Measurements from ENCODE around the gene TCL1B.
"Not testable (repeated sequence)": the region's sequence is repeated elsewhere in the genome, so short reads cannot be mapped to it uniquely, and the experiment has no call there.

TCL1B gene

DNA sequence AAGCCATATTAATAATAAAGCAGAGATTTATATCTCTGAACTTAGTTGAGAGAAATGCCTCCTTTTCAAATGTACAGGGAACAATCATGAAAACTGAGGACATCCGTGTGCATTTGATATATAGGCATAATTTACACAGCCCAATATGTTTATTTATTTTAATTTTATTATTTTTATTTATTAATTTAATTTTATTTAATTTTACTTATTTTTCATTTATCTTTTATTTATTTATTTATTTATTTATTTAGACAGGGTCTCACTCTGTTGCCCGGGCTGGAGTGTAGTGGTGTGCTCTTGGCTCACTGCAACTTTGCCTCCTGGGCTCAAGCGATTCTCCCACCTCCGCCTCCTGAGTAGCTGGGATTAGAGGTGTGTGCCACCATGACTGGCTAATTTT is 19.3 kb downstream of the TCL1B start:
- DNase-seq = no peak

- no peak for DNase-seq
Measured at GRCh38 chr14:95707327-95707726, 21.1 kb downstream of the TCL1B start.

DNA sequence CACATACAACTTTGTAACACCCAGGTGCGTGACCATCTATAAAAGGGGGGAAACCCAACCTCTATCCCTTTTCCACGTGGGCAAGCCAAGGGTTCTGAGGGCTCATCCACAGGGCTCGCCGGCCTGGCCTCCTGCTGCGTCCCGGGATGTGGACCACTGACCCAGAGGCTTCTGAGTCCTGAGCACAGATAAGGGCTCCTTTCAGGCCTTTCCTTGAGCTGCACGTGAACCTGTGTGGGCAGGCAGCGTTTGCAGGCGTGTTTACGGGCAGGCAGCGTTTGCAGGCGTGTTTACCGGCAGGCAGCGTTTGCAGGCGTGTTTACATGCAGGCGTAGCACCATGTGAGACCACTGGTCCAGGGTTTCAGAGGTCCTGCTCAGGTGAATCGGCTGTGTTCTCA is 23.9 kb downstream of the TCL1B start:
- no peak for DNase-seq

DNA sequence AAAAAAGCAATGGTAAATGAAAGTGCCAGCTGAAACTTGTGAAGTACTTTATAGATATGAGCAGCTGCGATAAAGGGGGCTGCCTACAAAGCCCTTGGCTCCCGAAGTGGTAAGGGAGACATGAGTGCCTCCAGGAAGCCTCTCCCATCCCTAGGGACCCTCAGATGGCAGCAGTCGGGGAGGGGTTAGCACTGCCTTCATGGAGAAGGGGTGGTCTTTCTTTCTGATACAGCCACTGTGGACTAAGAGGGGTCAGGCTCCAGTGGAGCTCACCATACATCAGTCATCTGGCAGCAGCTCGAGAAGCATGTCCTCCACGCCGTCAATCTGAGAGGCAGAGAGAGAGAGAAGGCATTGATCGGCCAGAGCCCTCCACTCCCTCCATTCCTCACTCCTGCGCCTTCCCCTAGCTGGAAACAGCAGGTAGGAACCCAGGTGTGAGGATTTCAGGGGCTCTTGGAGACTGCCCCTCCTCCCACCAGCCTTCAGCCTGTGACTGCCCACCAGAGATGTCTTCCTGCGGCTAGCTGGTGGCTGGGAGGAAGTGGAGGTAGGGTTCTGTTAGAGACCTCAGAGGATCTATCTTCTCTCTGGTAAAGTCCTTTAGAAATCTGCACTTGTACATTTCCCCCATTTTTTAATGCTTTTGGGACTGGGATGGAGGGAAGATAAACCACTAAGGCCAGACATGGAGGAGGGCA is 25.4 kb downstream of the TCL1B start:
- no peak for DNase-seq

GRCh38 chr14:95712398-95712797 is 26.2 kb downstream of the TCL1B start:
- no peak for DNase-seq

DNA sequence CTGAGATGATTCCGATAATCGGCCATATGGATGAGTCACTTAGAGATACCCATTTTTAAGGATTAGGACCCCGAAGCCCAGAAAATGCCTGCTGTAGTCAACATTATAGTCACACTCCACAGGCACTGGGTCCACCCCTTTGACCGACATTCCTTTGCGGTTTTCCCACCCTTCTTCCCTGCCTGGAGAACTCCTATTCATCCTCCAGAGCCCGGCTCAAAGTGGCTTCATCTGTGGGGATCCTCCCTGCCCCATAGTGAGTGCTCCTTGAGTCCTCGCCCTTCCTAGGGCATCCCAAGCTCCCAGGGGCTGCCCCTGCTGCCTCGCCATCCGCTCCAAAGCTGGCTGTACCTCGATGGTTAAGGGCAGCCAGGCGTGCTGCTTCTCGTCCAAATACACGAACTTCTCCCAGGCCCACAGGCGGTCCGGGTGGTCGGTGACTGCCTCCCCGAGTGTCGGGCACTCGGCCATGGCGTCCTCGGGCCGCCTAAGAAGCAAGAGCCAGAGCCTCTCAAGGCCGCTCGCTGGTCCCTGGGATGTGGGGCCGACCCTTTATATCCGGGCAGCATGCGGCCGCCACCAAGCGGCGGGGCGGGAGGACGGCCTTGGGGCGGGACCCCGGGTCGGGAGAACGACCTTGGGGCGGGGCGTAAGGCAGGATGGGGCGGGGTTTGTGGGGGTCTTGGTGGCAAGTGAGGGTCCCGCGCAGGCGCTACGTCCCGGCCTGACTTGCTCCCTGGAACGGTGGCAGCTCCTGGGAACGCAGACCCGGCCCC is 27.6 kb downstream of the TCL1B start, which contains the start of gene TCL1A:
TSS of gene TCL1A (minus strand) at position 530 of the 776 bp plus-strand sequence. CDS start at position 471, 59 bp downstream.
- DNase-seq = no peak

DNA sequence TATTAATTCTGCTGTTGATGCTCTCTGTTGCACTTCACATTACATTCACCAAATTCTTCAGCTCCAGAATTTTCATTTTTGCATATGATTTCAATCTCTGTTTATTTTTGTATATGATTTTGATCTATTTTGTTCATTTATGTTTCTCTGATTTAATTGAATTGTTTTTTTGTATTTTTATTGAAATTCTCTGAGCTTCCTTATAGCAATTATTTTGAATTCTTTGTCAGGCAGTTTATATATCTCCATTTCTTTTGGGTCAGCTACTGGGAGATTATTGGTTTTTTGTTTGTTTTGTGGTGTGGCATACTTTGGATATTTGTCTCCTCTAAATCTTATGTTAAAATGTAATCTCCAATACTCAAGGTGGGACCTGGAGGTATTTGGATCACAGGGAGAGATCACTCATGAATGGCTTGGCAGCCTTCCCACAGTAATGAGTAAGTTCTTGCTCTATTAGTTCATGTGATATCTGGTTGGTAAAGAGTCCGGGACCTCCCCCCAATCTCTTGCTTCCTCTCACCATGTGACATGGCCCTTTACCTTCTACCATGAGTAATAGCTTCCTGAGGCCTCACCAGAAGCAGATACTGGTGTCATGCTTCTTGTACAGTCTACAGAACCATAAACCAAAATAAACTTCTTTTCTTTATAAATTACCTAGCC is 36.4 kb downstream of the TCL1B start:
- DNase-seq = no peak

GRCh38 chr14:95725685-95726336 is 39.6 kb downstream of the TCL1B start:
- DNase-seq = no peak

DNA sequence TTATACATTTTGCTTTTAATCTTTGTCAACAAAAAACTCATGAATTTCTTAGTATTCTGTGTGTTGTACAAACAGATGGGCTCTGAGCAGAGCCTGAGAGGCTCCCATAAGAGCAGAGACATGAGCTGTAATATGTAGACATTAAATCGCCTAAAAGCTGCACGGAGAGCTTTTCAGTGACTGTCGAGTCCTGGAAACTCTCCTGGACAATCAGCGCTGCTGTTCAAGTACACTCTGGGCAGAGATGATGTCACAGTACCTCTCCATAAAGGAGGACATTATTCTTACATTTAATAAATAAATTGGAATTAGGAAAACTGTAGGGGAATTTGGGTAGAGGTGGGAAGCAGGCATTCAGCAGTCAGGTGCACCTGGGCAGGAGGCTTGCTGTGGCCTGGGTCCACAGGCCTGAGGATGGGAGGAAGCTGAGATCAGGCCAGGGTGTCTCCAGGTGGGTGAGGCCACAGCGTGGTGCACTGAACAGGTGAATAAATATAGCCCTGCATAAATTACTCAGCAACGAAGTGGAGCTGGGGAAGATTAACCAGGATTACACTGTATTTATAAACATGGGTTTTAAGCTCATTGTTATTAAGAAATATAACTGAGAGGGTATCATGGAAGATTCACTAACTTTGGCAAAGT is 41.0 kb downstream of the TCL1B start:
- no peak for DNase-seq

DNA sequence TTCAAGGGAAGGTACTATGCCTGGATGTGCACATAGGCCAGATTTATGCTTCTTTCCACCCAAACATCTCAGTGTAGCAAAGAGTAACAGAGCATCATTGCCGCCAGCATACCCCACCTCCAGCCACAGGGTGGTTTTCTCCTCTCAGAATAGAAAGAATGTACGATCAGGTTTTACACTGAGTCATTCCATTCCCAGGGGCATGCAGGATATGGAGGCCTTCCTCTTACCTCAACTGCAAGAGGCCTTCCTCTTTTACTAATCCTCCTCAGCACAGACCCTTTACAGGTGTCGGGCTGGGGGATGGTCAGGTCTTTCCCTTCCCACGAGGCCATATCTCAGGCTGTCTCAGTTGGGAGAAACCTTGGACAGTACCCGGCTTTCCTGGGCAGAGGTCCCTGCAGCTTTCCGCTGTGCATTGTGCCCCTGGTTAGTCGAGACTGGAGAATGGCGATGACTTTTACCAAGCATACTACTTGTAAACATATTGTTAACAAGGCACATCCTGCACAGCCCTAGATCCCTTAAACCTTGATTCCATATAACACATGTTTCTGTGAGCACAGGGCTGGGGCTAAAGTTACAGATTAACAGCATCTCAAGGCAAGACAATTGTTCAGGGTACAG is 43.3 kb downstream of the TCL1B start:
- DNase-seq = not testable (repeated sequence)

- DNase-seq = no peak
Measured at GRCh38 chr14:95730126-95730525, 43.9 kb downstream of the TCL1B start.

- DNase-seq = no peak
Measured at GRCh38 chr14:95733212-95733611, 47.0 kb downstream of the TCL1B start.

- no peak for DNase-seq
Measured at GRCh38 chr14:95739356-95739755, 53.1 kb downstream of the TCL1B start.

GRCh38 chr14:95741038-95741490 is 54.8 kb downstream of the TCL1B start:
- no peak for DNase-seq

- no peak for DNase-seq
Measured at GRCh38 chr14:95741781-95742180, 55.6 kb downstream of the TCL1B start.
